HG03558 (cell line): ENCODE results near the gene FRZB.
"Not testable (repeated sequence)": the region's sequence is repeated elsewhere in the genome, so short reads cannot be mapped to it uniquely, and the experiment has no call there.

Experiments used
- ATAC-seq: cut with Tn5 transposase; IDR thresholded peaks from one replicate; pipeline ENCODE4 v1.9.1; 2021; ENCODE audit warnings: moderate number of reproducible peaks; ENCODE audit not compliant: unreplicated experiment; ENCODE audit errors: extremely low read depth

The FRZB gene

DNA sequence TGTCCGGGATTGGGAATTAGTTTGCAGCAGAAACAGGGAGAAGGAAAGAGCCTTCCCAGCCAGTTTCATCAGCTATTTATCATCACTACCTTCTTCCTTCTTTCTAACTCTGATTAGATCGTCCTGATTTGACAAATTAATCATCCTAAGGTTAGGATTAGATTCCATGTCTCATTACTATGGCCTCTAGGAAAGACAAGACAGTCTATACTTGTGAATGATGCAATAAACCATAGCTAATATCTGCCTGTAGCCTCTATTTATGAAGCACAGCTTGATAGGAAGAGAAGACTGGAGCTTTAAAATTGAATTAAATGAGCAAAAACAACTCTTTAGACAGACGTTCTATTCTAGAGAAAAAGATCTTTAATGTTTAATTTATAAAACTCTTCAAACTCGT lies 25.2 kb upstream of the FRZB start:
- no peak for ATAC-seq

DNA sequence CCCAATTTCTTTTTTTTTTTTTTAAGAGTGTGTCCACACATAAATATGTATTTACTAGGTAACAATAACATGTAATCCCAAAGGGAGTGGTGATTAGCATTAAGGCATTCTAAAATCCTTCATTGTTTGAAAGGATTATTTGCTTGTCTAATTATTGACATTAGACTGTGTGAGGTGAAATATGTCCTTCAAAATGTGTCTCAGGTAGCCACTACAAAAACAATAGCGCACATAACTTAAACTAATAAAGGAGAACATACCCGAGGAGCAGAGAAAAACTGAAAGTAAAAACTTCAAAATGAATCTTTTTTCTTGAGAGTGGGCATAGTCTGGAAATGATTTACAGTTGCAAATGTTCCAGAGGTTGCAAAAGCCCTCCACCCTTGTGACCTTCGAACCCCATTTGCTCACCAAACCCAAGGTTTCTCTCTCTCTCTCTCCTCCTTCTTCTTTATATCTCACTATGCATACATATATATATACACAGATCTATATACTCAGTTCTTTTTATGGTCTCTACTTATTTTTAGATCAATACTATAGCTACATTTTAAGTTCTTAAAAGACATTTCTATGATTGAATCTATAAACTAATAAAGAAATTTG lies 24.4 kb upstream of the FRZB start:
- ATAC-seq: no peak

DNA sequence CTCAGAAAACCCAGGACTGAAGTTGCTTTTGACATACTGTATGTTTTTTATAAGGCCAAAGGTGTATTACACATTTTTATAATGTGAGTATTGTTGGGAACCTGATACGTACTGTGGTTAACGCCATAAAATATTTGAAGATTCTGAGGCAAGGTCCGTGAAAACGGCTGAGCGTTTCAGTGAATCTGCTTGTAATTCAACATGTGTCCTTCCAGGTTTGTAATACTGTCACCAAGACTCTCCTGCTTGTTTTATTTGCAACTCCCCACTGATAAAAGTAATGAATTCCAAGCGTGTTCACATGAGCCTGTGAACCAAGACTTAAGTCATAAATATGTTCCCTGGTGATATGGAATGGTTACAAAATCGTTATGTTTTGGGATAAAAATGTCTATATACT lies 23.9 kb upstream of the FRZB start:
- no peak for ATAC-seq

DNA sequence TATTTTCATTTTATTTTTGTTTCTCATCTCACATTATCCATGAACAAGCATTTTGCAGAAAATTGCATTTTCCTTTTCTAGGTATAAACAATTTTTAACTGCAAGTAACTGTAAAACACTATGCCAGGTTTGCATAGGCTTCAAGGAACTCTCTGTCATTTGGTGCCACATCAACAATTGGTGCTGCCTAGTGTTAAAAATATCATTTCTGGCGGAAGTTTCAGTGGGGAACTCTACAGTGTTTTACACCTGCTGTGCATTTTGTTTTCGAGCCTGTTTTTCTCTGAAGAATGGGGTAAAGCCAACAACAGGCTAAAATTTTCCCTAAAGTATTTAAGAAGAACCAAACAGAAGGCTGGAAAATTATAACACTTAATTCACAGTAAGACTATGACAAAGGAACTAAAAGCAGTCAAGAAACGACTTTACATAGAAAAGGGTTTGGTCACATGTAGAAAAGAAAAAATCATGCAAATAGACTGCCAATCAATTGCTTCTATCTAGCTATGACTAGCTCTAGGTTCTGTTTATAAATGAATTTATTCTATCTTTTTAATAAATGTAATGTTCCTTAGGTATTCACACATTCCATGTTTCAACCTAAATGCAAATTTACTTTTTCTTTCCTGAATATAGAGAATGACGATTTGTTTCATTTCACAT lies 21.4 kb upstream of the FRZB start:
- ATAC-seq: no peak

DNA sequence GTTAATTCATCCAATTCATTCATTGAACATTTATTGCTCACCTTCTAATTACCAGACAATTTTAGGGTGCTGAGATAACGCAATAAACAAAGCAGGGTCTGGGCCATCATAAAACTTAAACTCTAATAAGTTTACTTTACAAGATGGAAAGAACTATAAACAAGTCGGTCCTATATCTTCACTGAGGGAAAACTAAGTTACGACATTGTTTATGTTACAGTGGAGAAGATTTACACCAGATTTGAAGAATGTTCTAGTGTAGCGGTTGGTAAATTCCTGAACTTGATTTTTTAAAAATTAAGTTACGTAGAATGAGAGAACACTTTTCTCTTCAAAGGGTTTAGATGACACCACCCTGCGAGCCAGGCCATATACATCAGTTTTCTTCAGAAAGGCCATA lies 20.7 kb upstream of the FRZB start:
- ATAC-seq: no peak

- ATAC-seq: no peak
Measured at GRCh38 chr2:182885771-182886170, 19.3 kb upstream of the FRZB start.

DNA sequence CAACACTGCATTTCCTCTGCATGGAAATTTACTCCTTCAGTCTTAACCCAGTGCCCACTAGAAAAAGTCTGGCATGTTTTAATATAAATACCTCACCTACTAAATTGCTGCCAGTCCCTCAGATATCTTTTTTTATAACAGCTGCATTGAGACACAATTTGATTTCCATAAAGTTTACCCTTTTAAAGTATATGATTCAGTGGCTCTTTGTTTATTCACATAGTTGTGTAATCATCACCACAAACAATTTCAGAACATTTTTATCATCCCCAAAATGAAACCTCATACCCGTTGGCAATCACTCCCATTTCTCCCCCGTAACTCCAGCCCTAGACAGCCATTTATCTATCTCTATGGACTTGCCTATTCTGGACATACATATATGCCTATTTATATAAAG lies 17.0 kb upstream of the FRZB start:
- no peak for ATAC-seq

GRCh38 chr2:182880100-182880499 lies 13.7 kb upstream of the FRZB start:
- ATAC-seq: not testable (repeated sequence)

GRCh38 chr2:182876653-182877052 lies 10.2 kb upstream of the FRZB start:
- ATAC-seq: not testable (repeated sequence)

- ATAC-seq: no peak
Measured at GRCh38 chr2:182870227-182870626, 3.8 kb upstream of the FRZB start.

- no peak for ATAC-seq
Measured at GRCh38 chr2:182868054-182868796, 1.8 kb upstream of the FRZB start.

- no peak for ATAC-seq
Measured at GRCh38 chr2:182867426-182868053, 1.1 kb upstream of the FRZB start.

DNA sequence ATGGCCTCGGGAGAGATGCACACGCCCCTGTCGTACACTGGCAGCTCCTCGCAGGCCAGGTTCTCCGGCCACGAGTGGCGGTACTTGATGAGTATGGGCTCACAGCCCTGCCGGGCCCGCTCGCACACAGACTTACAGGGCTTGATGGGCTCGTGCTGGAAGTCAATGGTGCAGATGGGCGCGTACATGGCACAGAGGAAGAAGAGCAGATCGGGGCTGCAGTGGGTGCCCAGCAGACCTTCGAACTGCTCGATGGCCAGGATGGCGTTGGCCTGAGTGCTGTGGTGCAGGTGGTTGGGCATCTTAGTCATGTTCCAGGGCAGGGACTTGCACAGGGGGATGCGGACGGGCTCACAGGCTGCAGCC lies 359 bp downstream of the FRZB start:
- ATAC-seq: no peak

- no peak for ATAC-seq
Measured at GRCh38 chr2:182864949-182865570, 1.4 kb downstream of the FRZB start.

DNA sequence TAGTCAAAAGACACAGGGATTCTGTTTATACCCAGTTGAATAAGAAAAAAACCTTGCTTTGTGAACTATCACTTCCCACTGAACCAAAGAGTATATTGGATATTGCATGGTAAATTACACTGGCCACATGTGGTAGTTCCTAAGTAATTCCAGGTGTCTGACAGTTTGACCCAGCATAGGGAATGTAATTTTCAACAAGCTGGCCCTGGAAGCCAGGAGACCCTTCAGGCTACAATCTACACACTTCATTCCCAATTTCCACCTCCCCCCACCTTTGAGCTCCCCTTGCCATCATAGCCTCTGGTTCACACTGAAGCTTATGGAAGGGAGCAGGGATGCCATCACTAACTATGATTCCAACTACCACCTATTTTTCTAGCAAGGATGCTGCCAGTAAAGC lies 2.8 kb downstream of the FRZB start:
- ATAC-seq: no peak

GRCh38 chr2:182862091-182862490 lies 4.3 kb downstream of the FRZB start:
- no peak for ATAC-seq

- no peak for ATAC-seq
Measured at GRCh38 chr2:182860858-182861257, 5.6 kb downstream of the FRZB start.

GRCh38 chr2:182858671-182859070 lies 7.8 kb downstream of the FRZB start:
- no peak for ATAC-seq

GRCh38 chr2:182855376-182855775 lies 11.1 kb downstream of the FRZB start:
- ATAC-seq: no peak

- ATAC-seq: no peak
Measured at GRCh38 chr2:182854375-182855105, 11.9 kb downstream of the FRZB start.
